Activated T-helper 1 cell treated with anti-CD3 and anti-CD28 coated beads, Interleukin-12 subunit alpha, Interleukin-12 subunit beta, Interleukin-2, Interleukin-4 antibody, amounts not matched to agents 30 ng/mL and 10 ng/mL and 1 ng/mL, durations not matched to agents 14 hours and 24 hours and 36 hours (primary cell): Measurements from ENCODE around the gene TRAPPC3L. TPM values are rescaled to one million over a fixed set of nuclear protein-coding genes. Genes with fewer than 3 reads are reported as not detected.

ENCODE experiments used
- DNase-seq: peaks from one replicate; pipeline ENCODE4 v3.0.0; 2021; ENCODE audit warnings: low spot score
- H3K27ac Mint-ChIP-seq: one replicate; pipeline ENCODE4 v1.8.0; 2021; ENCODE audit warnings: mild to moderate bottlenecking, mixed read lengths
- H3K27me3 Mint-ChIP-seq: one replicate; pipeline ENCODE4 v1.8.0; 2022; ENCODE audit warnings: mild to moderate bottlenecking, moderate library complexity, mixed read lengths; ENCODE audit not compliant: insufficient read depth
- H3K36me3 Mint-ChIP-seq: one replicate; pipeline ENCODE4 v1.8.0; 2021; ENCODE audit warnings: low read depth, mixed read lengths
- H3K4me1 Mint-ChIP-seq: one replicate; pipeline ENCODE4 v1.8.0; 2021; ENCODE audit warnings: low read depth, mixed read lengths
- H3K4me3 Mint-ChIP-seq: one replicate; pipeline ENCODE4 v1.8.0; 2021; ENCODE audit warnings: mild to moderate bottlenecking, moderate library complexity, mixed read lengths
- H3K9me3 Mint-ChIP-seq: one replicate; pipeline ENCODE4 v1.8.0; 2021; ENCODE audit warnings: mixed read lengths
- intact Hi-C: fragments of 100-400 bp; cut with micrococcal nuclease; formaldehyde crosslinking; loops from one replicate; pipeline ENCODE4 v1.15.1; 2024
- total RNA-seq: library from RNA; stranded (reverse); gene quantifications from 2 replicates; pipeline ENCODE4 v1.2.3, GENCODE V29; 2022

Gene TRAPPC3L
- total RNA-seq, 1 donor from 2014 or later: not detected

GRCh38 chr6:116467514-116467913 is 78.0 kb downstream of the TRAPPC3L start:
- Mint-ChIP-seq H3K27ac (no peak overlapping the region), H3K9me3 (no peaks in the 10 kb centered on the region), H3K36me3 (peaks cover 16% of the 10 kb centered on the region), H3K4me1 (peaks cover 49% of the 10 kb centered on the region), H3K4me3 (no peak overlapping the region), H3K27me3 (no peaks in the 10 kb centered on the region)
- DNase-seq: no peak
- intact Hi-C loops: no loop called here

GRCh38 chr6:116467096-116467495 is 78.4 kb downstream of the TRAPPC3L start:
- intact Hi-C loops: no loop called here
- Mint-ChIP-seq H3K36me3 (peaks cover 16% of the 10 kb centered on the region), H3K27me3 (no peaks in the 10 kb centered on the region), H3K9me3 (no peaks in the 10 kb centered on the region), H3K4me1 (peaks cover 51% of the 10 kb centered on the region), H3K27ac (peak overlapping the region; percentile 50), H3K4me3 (no peak overlapping the region)
- no peak for DNase-seq

- Mint-ChIP-seq H3K4me1 (peaks cover 68% of the 10 kb centered on the region), H3K27me3 (peaks cover 1% of the 10 kb centered on the region), H3K9me3 (no peaks in the 10 kb centered on the region), H3K27ac (peak overlapping the region; percentile 21), H3K36me3 (peaks cover 17% of the 10 kb centered on the region), H3K4me3 (peak overlapping the region; percentile 71)
- intact Hi-C loops: no loop called here
- DNase-seq: no peak
Measured at GRCh38 chr6:116465246-116465645, 80.2 kb downstream of the TRAPPC3L start.

- Mint-ChIP-seq H3K4me3 (peak overlapping the region; percentile 87), H3K9me3 (no peaks in the 10 kb centered on the region), H3K36me3 (peaks cover 17% of the 10 kb centered on the region), H3K27ac (peak overlapping the region; percentile 87), H3K4me1 (peaks cover 87% of the 10 kb centered on the region), H3K27me3 (peaks cover 1% of the 10 kb centered on the region)
- intact Hi-C loops: loop anchor here (2.0 to 5.0 kb wide), 3 partner anchors 69 to 182 kb away; partner anchors contain the start of gene DSE
- no peak for DNase-seq
Measured at GRCh38 chr6:116463301-116463700, 82.2 kb downstream of the TRAPPC3L start.

DNA sequence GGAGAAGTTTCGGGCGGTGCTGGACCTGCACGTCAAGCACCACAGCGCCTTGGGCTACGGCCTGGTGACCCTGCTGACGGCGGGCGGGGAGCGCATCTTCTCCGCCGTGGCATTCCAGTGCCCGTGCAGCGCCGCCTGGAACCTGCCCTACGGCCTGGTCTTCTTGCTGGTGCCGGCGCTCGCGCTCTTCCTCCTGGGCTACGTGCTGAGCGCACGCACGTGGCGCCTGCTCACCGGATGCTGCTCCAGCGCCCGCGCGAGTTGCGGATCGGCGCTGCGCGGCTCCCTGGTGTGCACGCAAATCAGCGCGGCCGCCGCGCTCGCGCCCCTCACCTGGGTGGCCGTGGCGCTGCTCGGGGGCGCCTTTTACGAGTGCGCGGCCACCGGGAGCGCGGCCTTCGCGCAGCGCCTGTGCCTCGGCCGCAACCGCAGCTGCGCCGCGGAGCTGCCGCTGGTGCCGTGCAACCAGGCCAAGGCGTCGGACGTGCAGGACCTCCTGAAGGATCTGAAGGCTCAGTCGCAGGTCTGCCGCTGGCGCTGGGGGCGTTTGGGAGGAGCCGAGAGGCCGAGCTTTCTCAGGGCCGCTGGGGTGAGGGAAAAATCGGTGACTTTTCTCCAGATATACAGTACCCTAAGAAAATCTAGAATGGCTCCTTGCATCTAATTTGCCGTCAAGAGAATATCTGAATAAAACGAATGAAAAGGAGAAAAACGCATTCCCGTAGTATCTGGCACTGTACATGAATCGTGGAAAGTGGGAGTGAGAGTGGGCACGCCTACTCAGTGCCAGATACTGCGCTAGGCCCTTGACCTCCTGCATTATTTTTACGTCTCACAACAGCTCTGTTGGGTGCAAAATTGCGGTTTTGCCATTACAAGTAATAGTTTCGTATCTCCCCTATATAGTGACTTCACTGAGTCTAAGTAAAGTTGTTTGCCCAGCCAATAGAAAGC is 83.3 kb downstream of the TRAPPC3L start:
- peak overlapping the region; percentile 87 for H3K4me3 Mint-ChIP-seq
- peaks cover 89% of the 10 kb centered on the region for H3K4me1 Mint-ChIP-seq
- peak; percentile 67 for DNase-seq
- H3K36me3 Mint-ChIP-seq: peaks cover 17% of the 10 kb centered on the region
- H3K9me3 Mint-ChIP-seq: no peaks in the 10 kb centered on the region
- H3K27me3 Mint-ChIP-seq: peaks cover 1% of the 10 kb centered on the region
- peak overlapping the region; percentile 87 for H3K27ac Mint-ChIP-seq
- intact Hi-C loops: loop anchor here (1.0 to 5.0 kb wide), 6 partner anchors 14 to 208 kb away; partner anchors contain the start of genes DSE, RWDD1 and TSPYL4

DNA sequence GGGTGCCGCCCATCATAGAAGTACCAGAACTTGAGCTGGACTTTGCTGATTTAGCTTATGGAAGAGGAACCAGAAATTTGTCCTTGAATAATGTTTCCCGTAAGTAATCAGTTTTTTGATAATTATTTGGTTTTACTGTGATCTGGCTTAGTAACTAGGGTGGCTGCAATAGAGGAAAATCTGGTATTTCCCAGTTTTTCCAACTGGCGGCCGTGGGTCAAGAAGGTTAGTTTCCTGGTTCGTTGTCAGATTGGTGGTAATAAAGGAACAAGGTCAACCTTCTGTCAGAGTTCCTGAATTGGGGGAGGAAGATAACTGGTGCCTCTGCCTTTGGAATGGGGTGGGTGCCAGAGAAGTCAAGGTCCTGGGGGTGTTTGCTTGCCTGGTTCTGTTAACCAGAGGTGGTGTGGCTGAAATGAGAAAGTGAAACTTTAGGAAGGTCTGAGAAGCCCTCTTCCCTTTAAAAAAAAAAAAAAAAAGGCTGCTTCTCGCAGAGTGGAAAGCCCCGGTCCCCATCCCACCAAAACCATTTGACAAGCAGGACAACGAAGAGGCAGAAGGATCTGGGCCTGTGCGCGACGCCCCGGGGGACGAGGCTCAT is 84.1 kb downstream of the TRAPPC3L start, which contains the start of gene CALHM6:
Gene CALHM6 (plus strand): TSS at position 45 of the 601 bp plus-strand sequence. CDS start 555 bp downstream, at position 600.
- Mint-ChIP-seq H3K27me3 (peaks cover 1% of the 10 kb centered on the region), H3K9me3 (no peaks in the 10 kb centered on the region), H3K4me3 (peak within 1 kb of the TSS; percentile 87), H3K4me1 (peaks cover 89% of the 10 kb centered on the region), H3K36me3 (peaks cover 16% of the 10 kb centered on the region), H3K27ac (peak within 1 kb of the TSS; percentile 80)
- intact Hi-C loops: loop anchor here (2.0 to 5.0 kb wide), 3 partner anchors 71 to 109 kb away; partner anchors contain the start of genes DSE and RWDD1
- DNase-seq: peak; percentile 22

- no peak for DNase-seq
- Mint-ChIP-seq H3K27ac (no peak overlapping the region), H3K4me1 (peaks cover 87% of the 10 kb centered on the region), H3K27me3 (peaks cover 1% of the 10 kb centered on the region), H3K4me3 (peak overlapping the region; percentile 9), H3K36me3 (peaks cover 14% of the 10 kb centered on the region), H3K9me3 (no peaks in the 10 kb centered on the region)
- intact Hi-C loops: loop anchor here (1.0 to 10.0 kb wide), 5 partner anchors 12 to 355 kb away; partner anchors contain the start of genes DSE, NT5DC1 and RWDD1
Measured at GRCh38 chr6:116459927-116460326, 85.6 kb downstream of the TRAPPC3L start.

DNA sequence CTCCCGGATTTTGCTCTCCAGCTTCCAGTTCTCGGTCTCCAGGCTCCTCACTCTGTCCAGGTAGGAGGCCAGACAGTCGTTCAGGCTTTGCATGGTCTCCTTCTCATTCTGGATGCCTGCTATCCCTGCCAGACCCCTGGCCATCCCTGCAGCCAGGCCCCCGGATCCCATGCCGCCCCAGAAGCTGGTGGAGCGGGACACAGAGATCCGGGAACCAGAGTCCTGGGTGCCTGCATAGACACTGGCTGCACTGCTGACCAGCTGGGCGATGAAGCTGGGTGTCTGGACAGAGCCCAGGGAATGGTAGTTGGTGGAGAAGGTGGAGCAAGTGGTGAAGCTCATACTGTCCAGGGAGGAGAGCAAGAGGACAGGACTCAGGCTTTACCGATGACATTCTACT is 87.2 kb downstream of the TRAPPC3L start:
- peaks cover 12% of the 10 kb centered on the region for H3K36me3 Mint-ChIP-seq
- no peak overlapping the region for H3K4me3 Mint-ChIP-seq
- H3K27ac Mint-ChIP-seq: no peak overlapping the region
- peaks cover 75% of the 10 kb centered on the region for H3K4me1 Mint-ChIP-seq
- H3K9me3 Mint-ChIP-seq: no peaks in the 10 kb centered on the region
- DNase-seq: no peak
- peaks cover 3% of the 10 kb centered on the region for H3K27me3 Mint-ChIP-seq
- intact Hi-C loops: loop anchor here (10.0 kb wide), 1 partner anchor 353 kb away; the partner anchor contains the start of gene NT5DC1

DNA sequence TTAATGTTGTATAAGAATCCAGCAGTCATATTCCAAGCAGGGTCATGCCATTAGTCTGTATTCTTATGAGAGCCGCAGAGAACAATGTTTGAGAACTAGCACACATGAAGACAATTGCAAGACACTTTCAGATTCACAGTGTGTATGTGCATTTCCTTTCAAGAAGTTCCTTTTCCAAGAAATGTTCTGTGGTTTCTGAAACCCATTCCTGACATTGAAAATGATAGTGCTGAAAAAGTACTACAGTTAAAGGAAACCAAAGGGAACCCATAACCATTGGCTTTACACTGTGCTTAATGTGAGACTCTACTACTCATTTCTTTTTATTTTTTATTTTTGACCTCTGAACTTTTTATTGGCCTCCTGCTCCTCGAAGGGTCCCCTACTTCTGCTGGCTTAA is 88.6 kb downstream of the TRAPPC3L start:
- Mint-ChIP-seq H3K27ac (peak overlapping the region; percentile 5), H3K36me3 (peaks cover 13% of the 10 kb centered on the region), H3K4me3 (peak overlapping the region; percentile 24), H3K27me3 (peaks cover 3% of the 10 kb centered on the region), H3K4me1 (peaks cover 65% of the 10 kb centered on the region), H3K9me3 (no peaks in the 10 kb centered on the region)
- intact Hi-C loops: loop anchor here (10.0 kb wide), 1 partner anchor 352 kb away; the partner anchor contains the start of gene NT5DC1
- no peak for DNase-seq

DNA sequence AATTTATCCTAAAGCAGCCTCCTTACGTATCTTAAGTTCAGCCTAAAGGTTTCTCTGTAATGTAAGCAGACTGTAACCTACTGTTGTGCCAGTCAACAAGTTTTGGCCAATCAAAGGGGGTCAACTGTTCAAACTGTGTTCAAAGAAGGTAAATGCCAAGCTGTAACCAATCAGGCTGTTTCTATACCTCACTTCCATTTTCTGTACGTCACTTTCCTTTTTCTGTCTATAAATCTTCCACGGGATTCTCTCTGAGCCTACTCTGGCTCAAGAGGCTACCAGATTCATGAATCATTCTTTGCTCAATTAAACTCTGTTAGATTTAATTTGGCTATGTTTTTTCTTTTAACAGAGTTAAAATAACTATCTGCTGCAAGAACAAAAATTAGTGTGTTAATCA is 89.4 kb downstream of the TRAPPC3L start:
- no peak for DNase-seq
- intact Hi-C loops: loop anchor here (10.0 kb wide), 1 partner anchor 351 kb away; the partner anchor contains the start of gene NT5DC1

GRCh38 chr6:116452531-116452930 is 93.0 kb downstream of the TRAPPC3L start:
- Mint-ChIP-seq H3K27me3 (peaks cover 2% of the 10 kb centered on the region), H3K4me1 (peaks cover 56% of the 10 kb centered on the region), H3K4me3 (no peak overlapping the region), H3K9me3 (no peaks in the 10 kb centered on the region), H3K27ac (no peak overlapping the region), H3K36me3 (peaks cover 11% of the 10 kb centered on the region)
- DNase-seq: no peak
- intact Hi-C loops: loop anchor here (10.0 kb wide), 1 partner anchor 348 kb away; the partner anchor contains the start of gene NT5DC1

More for the DNA sequence above, 89.4 kb downstream of the TRAPPC3L start:
- H3K27ac Mint-ChIP-seq: no peak overlapping the region
- peaks cover 66% of the 10 kb centered on the region for H3K4me1 Mint-ChIP-seq
- H3K27me3 Mint-ChIP-seq: peaks cover 2% of the 10 kb centered on the region
- no peak overlapping the region for H3K4me3 Mint-ChIP-seq
- H3K36me3 Mint-ChIP-seq: peaks cover 13% of the 10 kb centered on the region
- H3K9me3 Mint-ChIP-seq: no peaks in the 10 kb centered on the region

DNA sequence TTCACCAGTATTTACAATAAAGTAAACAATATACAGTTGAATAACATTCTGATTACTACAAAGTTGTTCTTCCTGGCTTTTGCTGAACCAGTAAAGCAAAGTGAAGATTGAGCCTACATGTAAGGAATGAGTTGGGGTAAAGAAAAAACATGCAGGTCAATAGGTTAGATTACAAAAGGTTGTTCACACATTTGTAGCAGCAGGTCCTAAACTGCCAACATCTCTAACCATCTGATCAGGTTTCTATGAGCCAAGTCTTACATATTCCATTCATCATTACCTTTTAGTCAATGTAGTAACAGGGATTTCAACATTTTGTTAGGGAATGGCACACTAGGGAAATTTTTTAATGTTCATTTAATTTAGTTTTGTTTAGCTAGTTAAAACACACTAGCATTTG is 93.6 kb downstream of the TRAPPC3L start:
- peaks cover 11% of the 10 kb centered on the region for H3K36me3 Mint-ChIP-seq
- DNase-seq: no peak
- no peak overlapping the region for H3K4me3 Mint-ChIP-seq
- intact Hi-C loops: loop anchor here (10.0 kb wide), 1 partner anchor 347 kb away; the partner anchor contains the start of gene NT5DC1
- peaks cover 52% of the 10 kb centered on the region for H3K4me1 Mint-ChIP-seq
- no peak overlapping the region for H3K27ac Mint-ChIP-seq
- no peaks in the 10 kb centered on the region for H3K9me3 Mint-ChIP-seq
- H3K27me3 Mint-ChIP-seq: peaks cover 2% of the 10 kb centered on the region
